Nephron (organoid): ENCODE measurements around the gene CAMTA1.

Experiments used
- H3K27ac Mint-ChIP-seq, 3 experiments: 2 replicates each; pipeline ENCODE4 v1.8.0; 2020; ENCODE audit warnings: mixed read lengths in 3 of 3, mild to moderate bottlenecking in 2 of 3, moderate library complexity in 1 of 3
- H3K27me3 Mint-ChIP-seq: 2 replicates; pipeline ENCODE4 v1.8.0; 2021; ENCODE audit warnings: low read depth, mild to moderate bottlenecking, moderate library complexity, mixed read lengths
- H3K36me3 Mint-ChIP-seq: 2 replicates; pipeline ENCODE4 v1.8.0; 2020; ENCODE audit warnings: low read depth, mixed read lengths
- H3K4me1 Mint-ChIP-seq: 2 replicates; pipeline ENCODE4 v1.8.0; 2020; ENCODE audit warnings: mixed read lengths
- H3K4me3 Mint-ChIP-seq, 3 experiments: 2 replicates each; pipeline ENCODE4 v1.8.0; 2020; ENCODE audit warnings: mild to moderate bottlenecking in 3 of 3, mixed read lengths in 3 of 3, moderate library complexity in 2 of 3
- H3K9me3 Mint-ChIP-seq: 2 replicates; pipeline ENCODE4 v1.8.0; 2020; ENCODE audit warnings: mixed read lengths
- CTCF ChIP-seq, 3 experiments: fragments of 200-600 bp; sonication (generic); IDR thresholded peaks; one replicate each; pipeline ENCODE4 v1.5.0; 2021; ENCODE audit warnings: antibody characterized with exemption in 3 of 3; ENCODE audit not compliant: unreplicated experiment in 3 of 3

The CAMTA1 gene

GRCh38 chr1:6962478-6962995, 177.3 kb downstream of the CAMTA1 start:
- Mint-ChIP-seq H3K27me3 (peaks cover 13% of the 10 kb centered on the region), H3K4me3 (peak overlapping the region in 2 of 3 experiments; percentile 62 to 76), H3K27ac (peak overlapping the region in 2 of 3 experiments; percentile 14 to 48), H3K36me3 (no peaks in the 10 kb centered on the region), H3K4me1 (peaks cover 65% of the 10 kb centered on the region), H3K9me3 (no peaks in the 10 kb centered on the region)
- TF ChIP-seq CTCF (IDR thresholded peaks at IDR 0.05; ENCODE audit: unreplicated experiment in 3 of 3), result no peak

GRCh38 chr1:6962996-6963911, 178.0 kb downstream of the CAMTA1 start:
- Mint-ChIP-seq H3K4me3 (peak overlapping the region in 2 of 3 experiments; percentile 43 to 76), H3K27ac (peak overlapping the region; percentile 52 to 91 (median 80)), H3K9me3 (no peaks in the 10 kb centered on the region), H3K36me3 (no peaks in the 10 kb centered on the region), H3K27me3 (peaks cover 15% of the 10 kb centered on the region), H3K4me1 (peaks cover 66% of the 10 kb centered on the region)
- no peak for TF ChIP-seq CTCF (IDR thresholded peaks at IDR 0.05; ENCODE audit: unreplicated experiment in 3 of 3)

GRCh38 chr1:6963912-6964307, 178.7 kb downstream of the CAMTA1 start:
- Mint-ChIP-seq H3K27me3 (peaks cover 20% of the 10 kb centered on the region), H3K4me1 (peaks cover 60% of the 10 kb centered on the region), H3K9me3 (no peaks in the 10 kb centered on the region), H3K4me3 (peak overlapping the region; percentile 36 to 53 (median 42)), H3K27ac (peak overlapping the region; percentile 77 to 91 (median 80)), H3K36me3 (no peaks in the 10 kb centered on the region)
- no peak for TF ChIP-seq CTCF (IDR thresholded peaks at IDR 0.05; ENCODE audit: unreplicated experiment in 3 of 3)

GRCh38 chr1:6965083-6965934, 180.1 kb downstream of the CAMTA1 start:
- Mint-ChIP-seq H3K27ac (peak overlapping the region; percentile 77 to 91 (median 80)), H3K9me3 (no peaks in the 10 kb centered on the region), H3K36me3 (no peaks in the 10 kb centered on the region), H3K27me3 (peaks cover 23% of the 10 kb centered on the region), H3K4me1 (peaks cover 49% of the 10 kb centered on the region), H3K4me3 (peak overlapping the region; percentile 13 to 25 (median 16))
- TF ChIP-seq CTCF (IDR thresholded peaks at IDR 0.05; ENCODE audit: unreplicated experiment in 3 of 3), result no peak

- H3K36me3 Mint-ChIP-seq, result no peaks in the 10 kb centered on the region
- H3K4me1 Mint-ChIP-seq, result peaks cover 49% of the 10 kb centered on the region
- H3K27ac Mint-ChIP-seq, result peak overlapping the region; percentile 77 to 91 (median 80)
- peak overlapping the region in 2 of 3 experiments; percentile 16 to 25 for H3K4me3 Mint-ChIP-seq
- peaks cover 23% of the 10 kb centered on the region for H3K27me3 Mint-ChIP-seq
- H3K9me3 Mint-ChIP-seq, result no peaks in the 10 kb centered on the region
- no peak for TF ChIP-seq CTCF (IDR thresholded peaks at IDR 0.05; ENCODE audit: unreplicated experiment in 3 of 3)
These were observed 180.6 kb downstream of the CAMTA1 start for GRCh38 chr1:6965935-6966241.
